ENCODE measurements around the gene KLLN.

DNA sequence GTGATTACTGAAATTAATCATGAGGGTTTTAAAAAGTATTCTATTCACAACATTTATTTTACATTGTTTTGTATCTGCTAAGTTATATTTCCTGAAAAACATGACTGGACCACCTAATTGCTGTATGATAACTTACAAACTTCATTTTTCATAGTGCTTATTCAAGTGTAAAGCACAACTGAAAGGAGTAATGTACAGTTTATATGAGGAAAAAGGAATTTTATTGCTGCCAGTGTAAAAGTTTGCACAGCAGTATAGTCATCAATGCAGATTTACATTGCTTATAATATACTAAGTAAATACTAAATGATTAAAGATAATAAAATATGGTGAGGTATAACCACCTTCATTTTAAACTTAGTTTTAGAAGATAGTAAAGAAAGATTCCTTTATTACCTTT, 4.1 kb upstream of the KLLN start:
- TF ChIP-seq, protein P1, sequence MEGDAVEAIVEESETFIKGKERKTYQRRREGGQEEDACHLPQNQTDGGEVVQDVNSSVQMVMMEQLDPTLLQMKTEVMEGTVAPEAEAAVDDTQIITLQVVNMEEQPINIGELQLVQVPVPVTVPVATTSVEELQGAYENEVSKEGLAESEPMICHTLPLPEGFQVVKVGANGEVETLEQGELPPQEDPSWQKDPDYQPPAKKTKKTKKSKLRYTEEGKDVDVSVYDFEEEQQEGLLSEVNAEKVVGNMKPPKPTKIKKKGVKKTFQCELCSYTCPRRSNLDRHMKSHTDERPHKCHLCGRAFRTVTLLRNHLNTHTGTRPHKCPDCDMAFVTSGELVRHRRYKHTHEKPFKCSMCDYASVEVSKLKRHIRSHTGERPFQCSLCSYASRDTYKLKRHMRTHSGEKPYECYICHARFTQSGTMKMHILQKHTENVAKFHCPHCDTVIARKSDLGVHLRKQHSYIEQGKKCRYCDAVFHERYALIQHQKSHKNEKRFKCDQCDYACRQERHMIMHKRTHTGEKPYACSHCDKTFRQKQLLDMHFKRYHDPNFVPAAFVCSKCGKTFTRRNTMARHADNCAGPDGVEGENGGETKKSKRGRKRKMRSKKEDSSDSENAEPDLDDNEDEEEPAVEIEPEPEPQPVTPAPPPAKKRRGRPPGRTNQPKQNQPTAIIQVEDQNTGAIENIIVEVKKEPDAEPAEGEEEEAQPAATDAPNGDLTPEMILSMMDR (IDR thresholded peaks at IDR 0.05), result no peak
- TF ChIP-seq ZFX (IDR thresholded peaks at IDR 0.05; ENCODE audit: borderline replicate concordance), result no peak

Measured in 22Rv1 (cell line).